NCI-H526 (cell line): ENCODE results near the gene GALC.

Source experiments
- DNase-seq, 2 experiments: peaks; one replicate each; lab custom pipeline; 2025; lab: John Stamatoyannopoulos, UW

GALC gene

GRCh38 chr14:87955501-87955900 is 37.5 kb downstream of the GALC start:
- DNase-seq: no peak

- no peak for DNase-seq
These were observed 40.5 kb downstream of the GALC start for GRCh38 chr14:87952307-87953094.

- peak in 1 of 2 experiments; percentile 51 for DNase-seq
These were observed 47.9 kb downstream of the GALC start for GRCh38 chr14:87944987-87945604.

- DNase-seq: peak; percentile 70 to 72
These were observed 52.1 kb downstream of the GALC start for GRCh38 chr14:87940894-87941293.

- DNase-seq: no peak
These were observed 52.6 kb downstream of the GALC start for GRCh38 chr14:87940382-87940781.

- peak; percentile 16 to 58 for DNase-seq
These were observed 57.1 kb downstream of the GALC start for GRCh38 chr14:87935886-87936285.

GRCh38 chr14:87935081-87935828 is 57.7 kb downstream of the GALC start:
- no peak for DNase-seq

GRCh38 chr14:87934185-87934584 is 58.8 kb downstream of the GALC start:
- DNase-seq: peak in 1 of 2 experiments; percentile 20

GRCh38 chr14:87916886-87917275 is 76.1 kb downstream of the GALC start:
- DNase-seq: no peak

GRCh38 chr14:87916103-87916885 is 76.7 kb downstream of the GALC start:
- DNase-seq: no peak

- no peak for DNase-seq
These were observed 84.4 kb downstream of the GALC start for GRCh38 chr14:87908550-87908949.

- no peak for DNase-seq
These were observed 91.3 kb downstream of the GALC start for GRCh38 chr14:87901652-87902051.

- no peak for DNase-seq
These were observed 91.7 kb downstream of the GALC start for GRCh38 chr14:87901236-87901635.

GRCh38 chr14:87899228-87899627 is 93.8 kb downstream of the GALC start:
- DNase-seq: peak; percentile 27 to 34

GRCh38 chr14:87898301-87898700 is 94.7 kb downstream of the GALC start:
- DNase-seq: no peak

- DNase-seq: peak; percentile 39 to 83
These were observed 96.3 kb downstream of the GALC start for GRCh38 chr14:87896393-87897380.

- no peak for DNase-seq
These were observed 98.1 kb downstream of the GALC start for GRCh38 chr14:87894920-87895319.

- DNase-seq: no peak
These were observed 100.2 kb downstream of the GALC start for GRCh38 chr14:87892763-87893162.

- DNase-seq: peak in 1 of 2 experiments; percentile 18
These were observed 104.6 kb downstream of the GALC start for GRCh38 chr14:87888136-87888999.

- no peak for DNase-seq
These were observed 109.2 kb downstream of the GALC start for GRCh38 chr14:87883750-87884149.
